Upper lobe of right lung (tissue), 1 donor: ENCODE measurements around the gene MYO18A. TPM values are rescaled to one million over a fixed set of nuclear protein-coding genes. Genes with fewer than 3 reads are reported as not detected.

ENCODE experiments used
- ATAC-seq: fragments of 200-7000 bp; cut with Tn5 transposase; one replicate; pipeline ENCODE4 v1.9.1; 2020; ENCODE audit warnings: mild to moderate bottlenecking, moderate library complexity
- DNase-seq: peaks from one replicate; pipeline ENCODE4 v3.0.0-alpha.2; 2020
- H3K27ac ChIP-seq: fragments of 200-600 bp; one replicate; pipeline ENCODE4 v1.8.0; 2022
- H3K27me3 ChIP-seq: fragments of 200-600 bp; one replicate; pipeline ENCODE4 v1.8.0; 2022; ENCODE audit warnings: mild to moderate bottlenecking
- H3K36me3 ChIP-seq: fragments of 200-600 bp; one replicate; pipeline ENCODE4 v1.8.0; 2022
- H3K4me1 ChIP-seq: fragments of 200-600 bp; one replicate; pipeline ENCODE4 v1.8.0; 2022
- H3K4me3 ChIP-seq: fragments of 200-600 bp; one replicate; pipeline ENCODE4 v1.8.0; 2022; ENCODE audit warnings: mild to moderate bottlenecking
- H3K9me3 ChIP-seq: fragments of 200-600 bp; one replicate; pipeline ENCODE4 v1.8.0; 2022
- intact Hi-C: fragments of 100-400 bp; cut with DNase I; formaldehyde crosslinking; loops from one replicate; pipeline ENCODE4 v1.11.0; 2022
- total RNA-seq: library from RNA; stranded (reverse); fragmentation: NEBNext Ultra II Directional; extraction: Animal tissue kit (Norgen Biotek cat#: 25700); gene quantifications from one replicate; pipeline ENCODE4 v1.2.1, GENCODE V29; 2021
- TF ChIP-seq, protein P1 (sequence below): fragments of 200-600 bp; IDR thresholded peaks from one replicate; pipeline ENCODE4 v1.8.0; 2022; ENCODE audit warnings: antibody characterized with exemption
- donor health status: DM: no; HTN: yes; CAD: no; lungs with severe emphysema.

Gene MYO18A
- total RNA-seq, 1 donor from 2014 or later: 51.0 TPM

DNA sequence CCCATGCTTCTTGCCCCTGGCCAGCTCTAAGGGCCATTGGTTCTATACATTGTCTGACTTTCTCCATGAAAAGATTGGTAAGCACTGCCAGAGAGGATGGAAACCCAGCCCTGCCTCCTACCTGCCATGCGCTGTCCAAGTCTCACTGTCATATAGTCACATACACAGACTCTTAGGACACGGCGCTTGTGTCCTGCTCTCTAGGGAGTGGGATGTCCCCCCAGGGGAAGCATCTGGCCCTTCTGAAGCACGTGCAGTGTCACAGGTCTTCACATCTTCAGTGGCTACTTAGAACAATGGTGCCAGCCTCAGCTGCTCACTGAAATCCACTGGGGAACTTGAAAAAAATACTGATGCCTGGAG is 38.7 kb downstream of the MYO18A start:
- Histone ChIP-seq H3K4me3 (peak overlapping the region; percentile 47), H3K36me3 (peaks cover 2% of the 10 kb centered on the region)
- TF ChIP-seq, protein P1, sequence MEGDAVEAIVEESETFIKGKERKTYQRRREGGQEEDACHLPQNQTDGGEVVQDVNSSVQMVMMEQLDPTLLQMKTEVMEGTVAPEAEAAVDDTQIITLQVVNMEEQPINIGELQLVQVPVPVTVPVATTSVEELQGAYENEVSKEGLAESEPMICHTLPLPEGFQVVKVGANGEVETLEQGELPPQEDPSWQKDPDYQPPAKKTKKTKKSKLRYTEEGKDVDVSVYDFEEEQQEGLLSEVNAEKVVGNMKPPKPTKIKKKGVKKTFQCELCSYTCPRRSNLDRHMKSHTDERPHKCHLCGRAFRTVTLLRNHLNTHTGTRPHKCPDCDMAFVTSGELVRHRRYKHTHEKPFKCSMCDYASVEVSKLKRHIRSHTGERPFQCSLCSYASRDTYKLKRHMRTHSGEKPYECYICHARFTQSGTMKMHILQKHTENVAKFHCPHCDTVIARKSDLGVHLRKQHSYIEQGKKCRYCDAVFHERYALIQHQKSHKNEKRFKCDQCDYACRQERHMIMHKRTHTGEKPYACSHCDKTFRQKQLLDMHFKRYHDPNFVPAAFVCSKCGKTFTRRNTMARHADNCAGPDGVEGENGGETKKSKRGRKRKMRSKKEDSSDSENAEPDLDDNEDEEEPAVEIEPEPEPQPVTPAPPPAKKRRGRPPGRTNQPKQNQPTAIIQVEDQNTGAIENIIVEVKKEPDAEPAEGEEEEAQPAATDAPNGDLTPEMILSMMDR: no peak

DNA sequence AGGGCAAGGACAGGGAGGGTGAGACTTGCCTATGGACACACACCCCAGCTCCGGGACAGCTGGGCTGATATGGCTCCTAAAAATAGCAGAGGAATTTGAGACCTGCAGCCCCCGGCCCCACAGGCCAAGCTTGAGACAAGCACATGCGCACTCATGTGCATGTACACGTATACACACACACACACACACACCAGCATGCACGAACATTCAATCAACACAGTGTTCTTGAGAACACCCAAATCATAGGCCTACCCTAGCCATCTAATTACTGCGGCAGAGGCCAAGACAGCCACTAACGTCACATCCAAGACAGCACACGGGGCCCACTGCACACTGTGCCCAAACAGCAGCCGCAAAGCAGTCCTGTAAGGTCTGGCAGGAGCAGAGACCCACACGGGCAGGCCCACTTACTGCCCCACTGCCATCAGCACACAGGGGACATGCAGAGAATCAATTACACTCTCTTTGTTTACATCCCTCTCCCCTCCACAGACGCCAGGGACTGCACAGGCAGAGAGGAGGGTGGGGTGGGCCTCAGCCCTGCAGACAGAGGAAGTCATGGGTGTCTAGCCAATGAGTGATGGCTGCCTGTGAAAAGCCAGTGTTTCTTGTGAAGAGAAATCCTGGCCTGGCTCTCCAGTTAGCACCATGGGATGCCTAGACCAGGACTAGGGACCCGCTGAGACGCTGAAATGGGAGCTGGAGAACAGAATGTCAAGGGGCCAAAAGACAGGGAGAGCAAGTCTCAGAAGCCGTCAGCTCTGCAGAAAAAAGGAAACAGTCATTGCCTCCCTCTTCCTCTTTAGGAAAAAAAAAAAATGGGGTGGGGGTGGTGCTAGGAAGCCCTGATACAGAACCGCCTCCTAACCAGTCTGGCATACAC is 39.3 kb downstream of the MYO18A start:
- no peak for DNase-seq
- Histone ChIP-seq H3K4me1 (peaks cover 57% of the 10 kb centered on the region), H3K36me3 (peaks cover 5% of the 10 kb centered on the region), H3K4me3 (peak overlapping the region; percentile 47), H3K27ac (peak overlapping the region; percentile 84), H3K27me3 (no peaks in the 10 kb centered on the region), H3K9me3 (no peaks in the 10 kb centered on the region)
- intact Hi-C loops: no loop called here
- ATAC-seq: peak; percentile 35
- TF ChIP-seq, protein P1: no peak

More for the DNA sequence above, 38.7 kb downstream of the MYO18A start:
- intact Hi-C loops: no loop called here
- DNase-seq: no peak
- Histone ChIP-seq H3K9me3 (no peaks in the 10 kb centered on the region), H3K27me3 (no peaks in the 10 kb centered on the region), H3K27ac (peak overlapping the region; percentile 84), H3K4me1 (peaks cover 63% of the 10 kb centered on the region)
- ATAC-seq: no peak

DNA sequence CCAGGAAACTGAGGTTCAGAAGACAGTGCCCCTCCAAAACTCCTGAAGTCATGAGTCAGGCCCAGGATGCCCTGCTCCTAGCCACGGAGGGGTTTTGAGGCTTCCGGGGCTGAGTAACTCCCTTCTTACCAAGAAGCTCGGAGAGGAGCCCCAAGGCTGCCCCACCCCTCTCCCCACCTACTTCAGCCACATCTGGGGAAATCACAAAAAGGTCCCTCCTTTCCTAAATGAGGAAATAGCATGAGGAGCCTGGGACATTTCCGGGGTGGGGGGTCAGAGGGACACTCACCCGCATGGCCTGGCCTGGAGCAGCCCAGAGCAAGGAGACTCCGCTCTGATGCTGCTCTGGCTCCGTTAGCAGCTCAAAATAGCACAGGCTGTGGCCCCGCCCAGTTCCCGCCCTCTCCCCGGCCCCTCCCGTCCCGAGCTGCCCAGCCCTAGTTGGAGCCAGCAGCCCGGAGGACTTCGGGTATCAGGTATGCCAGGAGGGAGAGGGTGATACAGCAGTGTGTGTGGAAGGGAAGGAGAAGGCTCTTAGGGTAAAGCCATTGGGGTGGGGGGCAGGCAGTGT is 40.1 kb downstream of the MYO18A start:
- TF ChIP-seq, protein P1: no peak
- H3K36me3 ChIP-seq: peaks cover 5% of the 10 kb centered on the region
- ATAC-seq (peak; percentile 88), DNase-seq (peak; percentile 93)
- peak overlapping the region; percentile 47 for H3K4me3 ChIP-seq
- H3K4me1 ChIP-seq: peaks cover 49% of the 10 kb centered on the region
- H3K27me3 ChIP-seq: no peaks in the 10 kb centered on the region
- peak overlapping the region; percentile 84 for H3K27ac ChIP-seq
- intact Hi-C loops: no loop called here
- no peaks in the 10 kb centered on the region for H3K9me3 ChIP-seq

DNA sequence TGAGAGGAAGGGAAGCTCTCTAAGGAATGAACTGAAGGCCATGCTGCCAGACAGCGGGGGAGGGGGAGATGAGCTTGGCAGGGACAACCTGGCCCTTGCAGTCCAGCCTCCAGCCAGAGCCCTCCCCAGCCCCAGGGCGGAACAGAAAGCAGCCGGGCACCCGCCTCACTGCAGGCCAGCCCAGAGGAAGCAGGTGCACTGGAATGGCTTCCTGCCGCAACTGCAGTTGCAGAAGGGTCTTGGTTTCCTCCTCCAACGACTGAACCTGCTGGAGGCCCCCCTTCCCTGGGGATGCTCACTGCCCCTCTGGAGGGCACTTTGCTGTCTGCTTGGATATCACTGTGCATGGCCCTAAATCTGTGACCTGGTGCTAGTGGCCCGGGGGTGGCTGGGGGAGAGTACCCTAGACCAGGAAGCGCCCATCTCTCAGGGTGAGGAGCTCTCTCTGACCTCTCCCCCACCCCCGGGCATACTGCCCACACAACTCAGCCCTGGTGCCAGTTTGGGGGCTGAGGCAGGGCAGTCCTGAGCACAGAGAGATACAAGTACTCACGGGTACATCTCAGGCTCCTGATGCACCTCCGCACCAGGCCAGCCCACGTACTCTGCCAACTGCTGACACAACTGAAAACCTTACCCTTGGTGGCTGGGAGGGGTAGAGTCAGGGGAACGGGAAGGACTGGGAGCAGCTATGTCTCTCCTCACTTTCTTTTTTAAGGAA is 41.1 kb downstream of the MYO18A start:
- intact Hi-C loops: no loop called here

More for the DNA sequence above, 41.1 kb downstream of the MYO18A start:
- TF ChIP-seq, protein P1: no peak
- no peak for DNase-seq
- no peaks in the 10 kb centered on the region for H3K27me3 ChIP-seq
- peak; percentile 40 for ATAC-seq
- H3K27ac ChIP-seq: peak overlapping the region; percentile 84
- no peaks in the 10 kb centered on the region for H3K9me3 ChIP-seq
- H3K4me3 ChIP-seq: peak overlapping the region; percentile 47
- H3K4me1 ChIP-seq: peaks cover 39% of the 10 kb centered on the region
- H3K36me3 ChIP-seq: peaks cover 5% of the 10 kb centered on the region
